Breast epithelium (tissue), 3 donors: Measurements from ENCODE around the gene DBH.

ENCODE experiments used
- CTCF ChIP-seq, 3 donors: fragments of 450-650 bp; IDR thresholded peaks; one replicate each; pipeline ENCODE4 v1.5.1; 2016 to 2017; ENCODE audit warnings: antibody characterized with exemption in 3 of 3, mild to moderate bottlenecking in 3 of 3, moderate library complexity in 3 of 3
- POLR2A ChIP-seq: fragments of 450-650 bp; IDR thresholded peaks from one replicate; pipeline ENCODE4 v1.6.1; 2016; ENCODE audit warnings: antibody characterized with exemption, mild to moderate bottlenecking, moderate library complexity
- POLR2AphosphoS5 ChIP-seq, 3 donors: sonication (generic); formaldehyde crosslinking; IDR thresholded peaks; one replicate each; pipeline ENCODE4 v1.6.1; 2017; ENCODE audit warnings: antibody characterized with exemption in 3 of 3

GRCh38 chr9:133687856-133688761, 51.9 kb downstream of the DBH start:
- TF ChIP-seq POLR2AphosphoS5 (IDR thresholded peaks at IDR 0.05) (no peak), CTCF (IDR thresholded peaks at IDR 0.05) (no peak), POLR2A (no peak)
